ENCODE results near the gene PSEN2.

The PSEN2 gene

GRCh38 chr1:226867461-226868054 lies 2.9 kb upstream of the PSEN2 start:
- no peak for DNase-seq

GRCh38 chr1:226868726-226869125 lies 1.7 kb upstream of the PSEN2 start:
- DNase-seq, result no peak

- no peak for DNase-seq
These were observed 403 bp upstream of the PSEN2 start for GRCh38 chr1:226870026-226870400.

GRCh38 chr1:226871636-226872327 lies 1.4 kb downstream of the PSEN2 start:
- DNase-seq, result no peak

- DNase-seq, result no peak
These were observed 2.0 kb downstream of the PSEN2 start for GRCh38 chr1:226872437-226872836.

GRCh38 chr1:226873771-226874578 lies 3.6 kb downstream of the PSEN2 start:
- no peak for DNase-seq

GRCh38 chr1:226874579-226875425 lies 4.4 kb downstream of the PSEN2 start:
- DNase-seq, result no peak

GRCh38 chr1:226875641-226876295 lies 5.4 kb downstream of the PSEN2 start:
- no peak for DNase-seq

GRCh38 chr1:226877669-226878068 lies 7.3 kb downstream of the PSEN2 start:
- no peak for DNase-seq

- DNase-seq, result no peak
These were observed 10.2 kb downstream of the PSEN2 start for GRCh38 chr1:226880372-226881287.

GRCh38 chr1:226881515-226882185 lies 11.2 kb downstream of the PSEN2 start:
- no peak for DNase-seq

GRCh38 chr1:226882187-226882586 lies 11.8 kb downstream of the PSEN2 start:
- peak; percentile 28 for DNase-seq

- peak; percentile 67 for DNase-seq
These were observed 12.4 kb downstream of the PSEN2 start for GRCh38 chr1:226882631-226883409.

- DNase-seq, result no peak
These were observed 13.2 kb downstream of the PSEN2 start for GRCh38 chr1:226883630-226884029.

- no peak for DNase-seq
These were observed 13.8 kb downstream of the PSEN2 start for GRCh38 chr1:226884116-226884625.

GRCh38 chr1:226884966-226885820 lies 14.8 kb downstream of the PSEN2 start:
- DNase-seq, result no peak

GRCh38 chr1:226886122-226886901 lies 15.9 kb downstream of the PSEN2 start:
- DNase-seq, result no peak

GRCh38 chr1:226887006-226887405 lies 16.6 kb downstream of the PSEN2 start:
- DNase-seq, result no peak
